ENCODE results near the gene CYP3A7.
"Not testable (repeated sequence)": the region's sequence is repeated elsewhere in the genome, so short reads cannot be mapped to it uniquely, and the experiment has no call there.

Gene CYP3A7

DNA sequence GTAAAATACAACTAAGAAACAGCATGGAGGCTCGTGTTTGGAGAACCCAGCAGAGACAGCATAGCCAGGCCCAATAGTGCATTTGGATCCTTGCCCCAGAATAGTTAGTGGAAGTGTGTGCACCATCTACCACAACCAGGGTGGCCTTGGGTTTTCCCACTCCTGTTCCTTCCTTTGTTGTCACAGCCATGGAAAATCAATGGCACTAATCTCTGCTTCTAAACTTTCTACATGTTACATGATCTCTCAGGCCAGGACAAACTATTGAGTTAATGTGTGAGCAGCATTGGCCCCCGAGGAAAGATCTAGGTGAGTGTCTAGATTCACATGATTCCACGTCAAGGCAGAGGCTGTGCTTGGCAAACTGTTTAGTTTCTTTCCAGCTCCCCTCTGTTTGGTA lies 2.0 kb downstream of the CYP3A7 start:
- H3K36me3 Mint-ChIP-seq (ENCODE audit: low read depth) = no peaks in the 10 kb centered on the region
- no peaks in the 10 kb centered on the region for H3K27me3 Mint-ChIP-seq
- no peaks in the 10 kb centered on the region for H3K9me3 Mint-ChIP-seq
- no peak overlapping the region for H3K27ac Mint-ChIP-seq
- H3K4me1 Mint-ChIP-seq (ENCODE audit: low read depth) = no peaks in the 10 kb centered on the region
- no peak overlapping the region for H3K4me3 Mint-ChIP-seq
- intact Hi-C loops (cut with micrococcal nuclease) = no loop called here

DNA sequence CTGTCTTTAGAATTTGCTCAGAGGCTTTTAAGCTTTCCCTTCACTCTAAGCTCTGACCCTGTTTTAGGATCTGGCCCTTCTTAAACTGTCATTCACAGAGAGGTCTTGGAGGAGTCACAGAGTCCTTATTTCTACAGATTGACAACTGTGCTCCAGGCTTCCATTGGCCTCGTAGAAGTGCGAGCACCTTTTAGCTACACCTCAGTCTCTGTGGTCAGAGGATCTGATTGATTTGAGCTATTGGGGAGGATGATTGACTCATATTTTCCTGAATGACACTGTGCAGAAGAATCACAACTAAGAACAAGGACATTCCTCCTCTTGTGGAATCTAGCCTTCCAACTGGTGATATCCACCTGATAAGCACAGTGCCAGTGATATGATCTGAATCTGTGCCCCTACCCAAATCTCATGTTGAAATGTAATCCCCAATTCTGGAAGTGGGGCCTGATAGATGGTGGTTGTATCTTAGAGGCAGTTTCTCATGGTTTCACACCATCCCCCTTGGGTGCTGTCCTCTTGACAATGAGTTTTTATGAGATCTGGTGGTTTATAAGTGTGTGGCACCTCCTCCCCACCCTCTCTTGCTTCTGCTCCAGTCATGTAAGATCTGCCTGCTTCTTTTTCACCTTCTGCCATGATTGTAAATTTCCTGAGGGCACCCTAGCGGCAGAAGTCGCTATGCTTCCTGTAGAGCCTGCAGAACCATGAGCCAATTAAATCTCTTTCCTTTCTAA lies 3.2 kb downstream of the CYP3A7 start:
- no peaks in the 10 kb centered on the region for H3K4me1 Mint-ChIP-seq (ENCODE audit: low read depth)
- no peak overlapping the region for H3K27ac Mint-ChIP-seq
- intact Hi-C loops (cut with micrococcal nuclease) = no loop called here
- H3K4me3 Mint-ChIP-seq = no peak overlapping the region
- H3K36me3 Mint-ChIP-seq (ENCODE audit: low read depth) = no peaks in the 10 kb centered on the region
- H3K9me3 Mint-ChIP-seq = no peaks in the 10 kb centered on the region
- no peaks in the 10 kb centered on the region for H3K27me3 Mint-ChIP-seq

DNA sequence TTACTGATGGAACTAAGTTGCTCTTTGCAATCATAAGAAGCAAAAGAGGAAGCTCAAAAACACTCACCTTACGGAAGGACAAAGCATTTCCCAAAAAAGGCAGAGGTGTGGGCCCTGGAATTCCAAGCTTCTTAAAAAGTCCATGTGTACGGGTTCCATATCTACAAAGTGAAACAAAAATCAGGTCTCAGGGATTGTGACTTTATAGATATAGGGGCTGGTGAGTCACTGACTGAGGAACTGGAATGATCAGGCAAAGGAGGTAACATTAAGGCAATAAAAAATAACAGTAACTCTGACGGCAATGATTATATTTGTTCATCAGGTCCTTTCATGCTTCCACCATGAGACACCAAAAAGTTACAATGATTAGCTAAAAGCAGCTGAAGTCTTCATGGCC lies 4.0 kb downstream of the CYP3A7 start:
- Mint-ChIP-seq H3K36me3 (ENCODE audit: low read depth) (no peaks in the 10 kb centered on the region), H3K4me1 (ENCODE audit: low read depth) (no peaks in the 10 kb centered on the region), H3K4me3 (no peak overlapping the region), H3K27ac (no peak overlapping the region), H3K9me3 (no peaks in the 10 kb centered on the region), H3K27me3 (no peaks in the 10 kb centered on the region)
- intact Hi-C loops (cut with micrococcal nuclease) = no loop called here

DNA sequence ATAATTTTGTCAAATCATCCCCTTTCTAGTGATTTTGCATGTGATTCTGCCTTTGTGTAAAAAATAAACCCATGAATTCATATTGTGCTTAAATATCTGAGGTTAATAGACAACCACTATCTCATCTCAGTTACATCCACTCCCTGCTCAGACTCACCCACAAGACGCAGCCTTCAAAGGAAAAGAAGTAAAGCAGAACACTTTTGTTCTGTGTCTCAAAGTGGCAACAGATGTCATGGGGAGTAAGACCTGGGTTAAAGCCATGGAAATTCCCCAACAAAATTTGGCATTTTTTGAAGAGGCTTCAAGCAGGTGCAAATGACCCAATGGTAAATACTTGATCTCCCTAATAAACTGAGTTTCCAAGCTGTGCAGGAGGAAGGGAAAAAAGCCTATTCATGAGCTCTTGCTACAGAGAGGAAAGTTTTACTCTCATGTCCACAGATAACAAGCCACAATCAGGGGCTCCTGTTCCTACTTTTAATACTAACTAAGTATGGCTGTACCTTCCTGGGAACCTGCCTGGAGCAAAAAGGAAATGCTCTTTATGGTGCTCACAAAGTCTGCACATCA lies 4.7 kb downstream of the CYP3A7 start:
- Mint-ChIP-seq H3K36me3 (ENCODE audit: low read depth) (no peaks in the 10 kb centered on the region), H3K27me3 (no peaks in the 10 kb centered on the region), H3K4me3 (no peak overlapping the region), H3K4me1 (ENCODE audit: low read depth) (no peaks in the 10 kb centered on the region), H3K9me3 (no peaks in the 10 kb centered on the region), H3K27ac (no peak overlapping the region)
- intact Hi-C loops (cut with micrococcal nuclease) = no loop called here

DNA sequence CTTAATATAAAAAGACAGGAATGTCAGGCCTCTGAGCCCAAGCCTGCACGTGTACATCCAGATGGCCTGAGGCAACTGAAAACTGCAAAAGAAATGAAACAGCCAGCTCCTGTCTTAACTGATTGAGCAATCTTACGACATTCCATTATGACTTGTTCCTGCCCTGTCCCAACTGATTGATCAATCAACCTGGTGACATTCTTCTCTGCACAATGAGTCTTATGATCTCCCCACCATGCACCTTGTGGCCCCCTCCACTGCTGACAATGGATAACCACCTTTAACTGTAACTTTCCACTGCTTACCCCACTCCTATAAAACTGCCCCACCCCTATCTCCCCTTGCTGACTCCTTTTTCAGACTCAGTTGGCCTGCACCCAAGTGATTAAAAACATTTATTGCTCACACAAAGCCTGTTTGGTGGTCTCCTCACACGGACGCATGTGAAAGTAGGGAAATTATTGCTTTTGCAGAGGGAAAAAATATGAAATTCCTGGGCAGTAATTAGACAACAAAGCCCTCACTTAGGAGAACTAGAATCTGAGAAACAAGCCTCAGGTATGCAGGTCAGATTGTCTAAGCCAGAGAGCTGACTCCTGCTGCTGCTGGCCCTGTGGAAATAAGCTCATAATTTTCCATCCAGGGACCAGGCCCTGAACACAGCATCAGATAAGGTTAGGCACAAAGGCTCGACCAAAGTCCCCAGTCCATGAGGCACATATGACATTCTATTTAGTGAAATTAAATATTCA lies 5.3 kb downstream of the CYP3A7 start:
- intact Hi-C loops (cut with micrococcal nuclease) = no loop called here
- Mint-ChIP-seq H3K27ac (no peak overlapping the region), H3K9me3 (no peaks in the 10 kb centered on the region), H3K4me1 (ENCODE audit: low read depth) (no peaks in the 10 kb centered on the region), H3K4me3 (no peak overlapping the region), H3K36me3 (ENCODE audit: low read depth) (no peaks in the 10 kb centered on the region), H3K27me3 (no peaks in the 10 kb centered on the region)

DNA sequence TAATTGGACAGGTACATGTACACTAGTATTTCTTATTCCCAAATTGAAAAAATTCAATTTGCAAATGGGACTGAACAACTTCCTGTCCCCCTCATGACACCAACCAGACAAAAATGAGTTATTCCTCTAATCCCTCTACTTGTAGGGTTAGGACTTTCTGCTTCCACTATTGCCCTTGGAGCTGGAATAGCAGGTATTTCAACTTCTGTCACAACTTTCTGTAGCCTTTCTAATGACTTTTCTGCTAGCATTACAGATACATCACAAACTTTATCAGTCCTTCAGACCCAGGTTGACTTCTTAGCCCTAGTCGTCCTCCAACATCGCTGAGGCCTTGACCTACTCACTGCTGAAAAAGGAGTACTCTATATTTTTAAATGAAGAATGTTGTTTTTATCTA lies 6.4 kb downstream of the CYP3A7 start:
- intact Hi-C loops (cut with micrococcal nuclease) = no loop called here
- Mint-ChIP-seq H3K9me3 (no peaks in the 10 kb centered on the region), H3K36me3 (ENCODE audit: low read depth) (no peaks in the 10 kb centered on the region), H3K4me1 (ENCODE audit: low read depth) (no peaks in the 10 kb centered on the region), H3K27ac (no peak overlapping the region), H3K4me3 (no peak overlapping the region), H3K27me3 (no peaks in the 10 kb centered on the region)

DNA sequence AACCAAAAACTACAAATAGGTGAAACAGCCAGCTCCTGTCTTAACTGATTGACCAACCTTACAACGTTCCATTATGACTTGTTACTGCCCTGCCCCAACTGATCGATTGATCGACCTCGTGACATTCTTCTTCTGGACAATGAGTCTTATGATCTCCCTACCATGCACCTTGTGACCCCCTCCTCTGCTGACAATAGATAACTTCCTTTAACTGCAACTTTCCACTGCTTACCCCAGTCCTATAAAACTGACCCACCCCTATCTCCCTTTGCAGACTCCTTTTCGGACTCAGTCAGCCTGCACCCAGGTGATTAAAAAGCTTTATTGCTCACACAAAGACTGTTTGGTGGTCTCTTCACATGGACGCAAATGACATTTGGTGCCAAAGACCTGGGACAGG lies 11.8 kb downstream of the CYP3A7 start:
- H3K27ac Mint-ChIP-seq; H3K27me3 Mint-ChIP-seq; H3K4me3 Mint-ChIP-seq; intact Hi-C loops (cut with micrococcal nuclease); H3K9me3 Mint-ChIP-seq; H3K4me1 Mint-ChIP-seq (ENCODE audit: low read depth); H3K36me3 Mint-ChIP-seq (ENCODE audit: low read depth): not testable (repeated sequence)

DNA sequence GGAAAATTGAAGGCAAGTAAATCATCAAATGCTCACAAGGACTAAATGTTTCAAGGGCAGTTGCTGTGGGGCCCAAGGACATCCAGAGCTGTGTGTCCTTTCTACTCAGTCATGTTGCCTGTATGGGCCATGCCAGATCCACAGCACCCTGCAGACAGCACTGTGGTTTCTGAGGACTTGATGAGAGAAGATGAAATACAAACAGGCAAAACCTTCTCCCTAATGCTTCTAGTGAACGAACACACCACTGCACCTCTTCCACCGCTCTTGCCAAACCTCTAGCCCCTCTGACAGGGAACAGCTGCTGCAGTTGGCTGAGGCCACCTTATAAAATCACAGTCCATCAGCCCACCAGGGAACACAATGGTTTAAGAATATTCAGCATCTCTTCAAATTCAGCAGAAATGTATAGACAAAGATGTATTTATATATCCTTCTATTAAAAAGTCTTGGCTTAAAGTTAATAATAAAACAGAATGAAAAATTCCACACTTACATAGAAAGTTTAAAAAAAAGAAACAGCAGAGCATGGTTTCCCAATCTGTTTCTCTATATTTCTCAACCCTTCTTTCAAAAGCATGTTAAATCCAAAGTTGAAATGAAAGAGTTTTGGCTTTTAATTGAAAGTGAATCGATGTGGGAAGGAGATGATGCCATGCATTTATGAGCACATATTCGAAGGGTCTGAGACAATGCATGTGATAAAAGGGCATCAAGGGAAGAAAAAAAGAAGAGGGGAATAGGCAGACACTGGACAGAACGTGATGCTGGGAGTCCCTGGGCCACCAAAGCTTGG lies 14.0 kb downstream of the CYP3A7 start:
- no peak overlapping the region for H3K4me3 Mint-ChIP-seq
- no peak overlapping the region for H3K27ac Mint-ChIP-seq
- no peaks in the 10 kb centered on the region for H3K27me3 Mint-ChIP-seq
- no peaks in the 10 kb centered on the region for H3K4me1 Mint-ChIP-seq (ENCODE audit: low read depth)
- intact Hi-C loops (cut with micrococcal nuclease) = no loop called here
- no peaks in the 10 kb centered on the region for H3K36me3 Mint-ChIP-seq (ENCODE audit: low read depth)
- no peaks in the 10 kb centered on the region for H3K9me3 Mint-ChIP-seq

DNA sequence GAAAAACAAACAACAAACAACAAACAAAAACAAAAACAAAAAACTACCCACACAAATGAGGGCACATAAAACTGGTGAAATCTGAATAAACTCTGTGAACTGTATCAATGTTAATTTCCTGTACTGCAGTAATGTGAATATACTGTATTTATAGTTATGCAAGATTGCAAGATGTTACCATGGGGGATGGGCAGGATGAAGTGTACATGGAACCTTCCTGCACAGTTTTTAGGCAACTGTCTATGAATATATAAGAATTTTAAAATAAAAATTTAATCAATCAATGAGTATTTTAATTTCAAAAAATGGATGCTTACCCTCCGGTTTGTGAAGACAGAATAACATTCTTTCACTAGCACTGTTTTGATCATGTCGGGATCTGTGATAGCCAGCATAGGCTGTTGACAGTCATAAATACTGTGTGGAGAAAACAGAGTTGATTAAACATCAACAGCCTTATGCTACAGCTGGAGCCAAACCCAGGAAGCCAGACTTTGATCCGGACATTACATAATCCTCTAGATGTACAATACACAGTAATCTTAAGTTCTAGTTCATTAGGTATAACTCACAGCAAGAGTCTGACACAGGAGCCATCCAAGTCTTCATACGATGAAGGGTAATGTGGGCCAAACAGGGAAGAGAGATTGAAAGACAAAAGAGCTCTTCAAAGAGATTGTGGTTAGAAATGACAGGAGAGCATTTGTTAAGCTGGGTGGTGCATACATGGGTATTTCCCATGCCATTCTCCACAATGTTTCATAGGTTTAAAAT lies 14.8 kb downstream of the CYP3A7 start:
- Mint-ChIP-seq H3K4me3 (no peak overlapping the region), H3K9me3 (peaks cover 7% of the 10 kb centered on the region), H3K36me3 (ENCODE audit: low read depth) (no peaks in the 10 kb centered on the region), H3K27ac (no peak overlapping the region), H3K4me1 (ENCODE audit: low read depth) (no peaks in the 10 kb centered on the region), H3K27me3 (no peaks in the 10 kb centered on the region)
- intact Hi-C loops (cut with micrococcal nuclease) = no loop called here

DNA sequence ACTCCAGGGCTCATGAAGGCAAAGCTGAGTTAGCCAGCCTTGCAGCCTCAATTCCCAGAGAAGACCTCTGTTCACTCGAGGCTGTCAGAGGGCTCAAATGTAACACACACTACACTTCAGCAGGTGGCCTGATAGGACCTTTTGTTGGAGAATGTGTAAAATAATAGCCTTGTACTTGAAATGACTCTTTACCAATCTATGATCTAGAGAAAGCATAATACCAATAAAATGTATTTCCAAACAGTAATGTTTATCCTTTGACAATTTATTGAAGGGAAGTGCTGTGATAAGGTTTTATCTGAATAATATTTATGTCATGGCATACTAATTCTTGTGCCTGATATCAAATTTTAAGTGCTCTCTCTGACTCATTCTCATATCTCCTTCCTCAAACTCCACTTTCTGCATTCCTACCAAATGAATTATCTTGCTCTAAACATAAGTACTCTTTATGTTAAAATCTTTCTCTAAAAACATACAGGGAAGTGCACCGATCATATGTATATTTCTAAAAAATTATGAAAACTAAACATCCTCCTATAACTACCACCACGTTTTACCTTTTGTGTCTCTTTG lies 20.9 kb downstream of the CYP3A7 start:
- Mint-ChIP-seq H3K27ac (no peak overlapping the region), H3K9me3 (peaks cover 14% of the 10 kb centered on the region), H3K4me3 (no peak overlapping the region), H3K27me3 (peaks cover 4% of the 10 kb centered on the region), H3K36me3 (ENCODE audit: low read depth) (no peaks in the 10 kb centered on the region), H3K4me1 (ENCODE audit: low read depth) (no peaks in the 10 kb centered on the region)
- intact Hi-C loops (cut with micrococcal nuclease) = no loop called here

DNA sequence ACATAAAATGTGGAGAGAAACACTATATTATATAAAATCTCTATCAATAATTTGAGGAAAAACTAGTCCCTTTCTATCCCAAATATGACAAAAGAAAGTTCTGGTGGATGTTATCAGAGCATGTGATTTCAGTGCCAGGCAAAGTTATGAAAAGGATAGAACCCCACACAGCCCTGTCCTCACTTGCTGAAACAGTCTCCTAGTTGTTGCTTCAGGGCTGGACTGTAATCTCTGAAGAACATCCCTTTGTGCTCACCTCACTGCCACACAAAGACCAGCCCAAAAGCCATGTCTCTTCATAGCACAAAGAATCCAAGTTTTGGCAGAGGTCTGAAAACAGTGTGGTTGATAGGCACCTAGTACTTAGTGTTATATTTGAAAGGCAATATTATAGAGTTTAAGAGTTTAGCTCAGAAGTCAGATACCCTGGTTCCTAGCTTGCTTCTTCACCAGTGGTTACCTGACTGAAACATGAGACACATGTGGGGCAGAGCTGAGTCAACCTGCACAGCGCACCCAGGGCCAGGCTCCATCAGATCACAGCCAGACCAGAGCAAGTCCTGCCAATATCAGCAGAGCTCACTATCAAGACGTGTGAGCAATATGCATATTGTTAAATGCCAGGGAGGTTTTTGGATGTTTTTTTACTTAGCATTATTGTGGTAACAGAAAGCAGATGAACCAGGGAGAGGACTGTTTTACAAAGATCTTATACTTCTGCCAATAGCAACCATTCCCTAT lies 25.0 kb downstream of the CYP3A7 start:
- no peak overlapping the region for H3K4me3 Mint-ChIP-seq

DNA sequence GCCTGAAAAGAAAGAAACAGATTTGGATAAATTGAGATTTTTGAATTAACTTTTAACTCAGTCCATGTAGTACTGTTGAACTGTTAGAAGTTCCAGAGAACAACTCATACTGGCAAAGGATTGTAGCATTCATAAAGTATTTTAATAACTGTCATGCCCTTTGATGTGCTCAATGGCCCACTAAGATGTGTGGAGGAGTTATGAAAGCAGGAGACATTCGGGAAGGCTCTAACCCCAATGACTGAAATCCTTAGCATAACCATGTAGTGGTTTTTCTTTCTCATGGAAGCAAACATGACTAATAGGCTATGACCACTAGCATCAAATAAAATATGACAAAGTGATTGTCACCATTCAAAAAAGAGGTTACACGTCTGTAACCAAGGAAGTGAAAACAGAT lies 25.7 kb downstream of the CYP3A7 start:
- H3K4me1 Mint-ChIP-seq (ENCODE audit: low read depth) = no peaks in the 10 kb centered on the region

More for the DNA sequence above, 25.0 kb downstream of the CYP3A7 start:
- H3K27me3 Mint-ChIP-seq = peaks cover 4% of the 10 kb centered on the region
- intact Hi-C loops (cut with micrococcal nuclease) = no loop called here
- H3K4me1 Mint-ChIP-seq (ENCODE audit: low read depth) = no peaks in the 10 kb centered on the region
- H3K9me3 Mint-ChIP-seq = peaks cover 18% of the 10 kb centered on the region
- no peaks in the 10 kb centered on the region for H3K36me3 Mint-ChIP-seq (ENCODE audit: low read depth)
- no peak overlapping the region for H3K27ac Mint-ChIP-seq

DNA sequence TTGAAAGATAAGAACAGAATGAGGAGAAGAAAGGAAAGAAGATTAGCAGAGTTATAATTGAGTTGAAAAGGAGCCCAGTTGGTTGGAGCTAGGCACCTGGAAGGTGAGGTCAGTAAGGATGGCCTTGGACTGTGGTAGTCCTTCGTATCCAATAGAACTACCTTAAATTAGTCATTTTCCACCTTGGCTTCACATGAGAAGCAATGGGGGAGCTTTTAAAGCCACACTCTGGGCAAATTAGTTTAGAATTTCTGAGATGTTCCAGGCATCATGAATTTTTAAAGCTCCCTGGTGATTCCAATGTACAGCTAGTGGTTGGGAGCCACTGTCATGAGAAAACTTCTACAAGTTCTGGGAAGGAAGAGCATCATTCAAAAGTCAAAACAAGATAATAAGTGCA lies 27.9 kb downstream of the CYP3A7 start:
- intact Hi-C loops (cut with micrococcal nuclease) = no loop called here
- Mint-ChIP-seq H3K27ac (no peak overlapping the region), H3K36me3 (ENCODE audit: low read depth) (no peaks in the 10 kb centered on the region), H3K4me3 (no peak overlapping the region), H3K27me3 (peaks cover 4% of the 10 kb centered on the region), H3K9me3 (peaks cover 13% of the 10 kb centered on the region), H3K4me1 (ENCODE audit: low read depth) (no peaks in the 10 kb centered on the region)

More for the DNA sequence above, 25.7 kb downstream of the CYP3A7 start:
- intact Hi-C loops (cut with micrococcal nuclease) = no loop called here
- peaks cover 13% of the 10 kb centered on the region for H3K9me3 Mint-ChIP-seq
- no peaks in the 10 kb centered on the region for H3K36me3 Mint-ChIP-seq (ENCODE audit: low read depth)
- H3K27ac Mint-ChIP-seq = no peak overlapping the region
- H3K4me3 Mint-ChIP-seq = no peak overlapping the region
- peaks cover 4% of the 10 kb centered on the region for H3K27me3 Mint-ChIP-seq

Data from dendritic cell treated with granulocyte-macrophage colony-stimulating factor and Interleukin-4, amounts not matched to agents 40 ng/mL and 50 ng/mL, for 4 days (primary cell).